KMS-11 (cell line): ENCODE data around the gene MAP4K3.

Source experiments
- H2AFZ ChIP-seq: fragments of 200-600 bp; sonication (generic); 2 replicates; pipeline ENCODE4 v1.6.1; 2016; ENCODE audit warnings: antibody characterized with exemption, mixed run types, low read depth
- H3K27ac ChIP-seq: fragments of 200-600 bp; sonication (generic); 2 replicates; pipeline ENCODE4 v1.6.1; 2016; ENCODE audit warnings: mild to moderate bottlenecking, mixed run types
- H3K27me3 ChIP-seq: fragments of 200-600 bp; sonication (generic); 2 replicates; pipeline ENCODE4 v1.6.1; 2017; ENCODE audit warnings: mild to moderate bottlenecking, low read depth, mixed run types, moderate library complexity; ENCODE audit not compliant: insufficient read depth
- H3K36me3 ChIP-seq: fragments of 200-600 bp; sonication (generic); 2 replicates; pipeline ENCODE4 v1.6.1; 2017; ENCODE audit warnings: mild to moderate bottlenecking, mixed run types; ENCODE audit not compliant: insufficient read depth
- H3K4me1 ChIP-seq: fragments of 200-600 bp; sonication (generic); 2 replicates; pipeline ENCODE4 v1.6.1; 2016; ENCODE audit warnings: mild to moderate bottlenecking, low read depth, mixed run types; ENCODE audit not compliant: poor library complexity, severe bottlenecking
- H3K4me2 ChIP-seq: fragments of 200-600 bp; sonication (generic); 2 replicates; pipeline ENCODE4 v1.7.0; 2016; ENCODE audit warnings: mild to moderate bottlenecking, mixed run types
- H3K4me3 ChIP-seq: fragments of 200-600 bp; sonication (generic); IDR thresholded peaks from 2 replicates; pipeline ENCODE4 v1.6.1; 2017; ENCODE audit warnings: low read depth, low read length, mixed read lengths; ENCODE audit not compliant: insufficient read depth
- H3K79me2 ChIP-seq: fragments of 200-600 bp; sonication (generic); 2 replicates; pipeline ENCODE4 v1.6.1; 2016; ENCODE audit warnings: low read depth, mixed run types; ENCODE audit not compliant: insufficient read depth
- H3K9ac ChIP-seq: fragments of 200-600 bp; sonication (generic); 2 replicates; pipeline ENCODE4 v1.6.1; 2016; ENCODE audit warnings: mild to moderate bottlenecking, mixed run types
- H4K20me1 ChIP-seq: fragments of 200-600 bp; sonication (generic); 2 replicates; pipeline ENCODE4 v1.6.1; 2016; ENCODE audit warnings: mild to moderate bottlenecking, mixed run types; ENCODE audit not compliant: insufficient read depth
- TF ChIP-seq, protein P1 (sequence below): fragments of 200-600 bp; sonication (generic); conservative IDR thresholded peaks from 2 replicates; pipeline ENCODE4 v1.6.1; 2017; ENCODE audit warnings: low read depth, mild to moderate bottlenecking, antibody characterized with exemption, low read length, moderate library complexity, mixed read lengths

The MAP4K3 gene

DNA sequence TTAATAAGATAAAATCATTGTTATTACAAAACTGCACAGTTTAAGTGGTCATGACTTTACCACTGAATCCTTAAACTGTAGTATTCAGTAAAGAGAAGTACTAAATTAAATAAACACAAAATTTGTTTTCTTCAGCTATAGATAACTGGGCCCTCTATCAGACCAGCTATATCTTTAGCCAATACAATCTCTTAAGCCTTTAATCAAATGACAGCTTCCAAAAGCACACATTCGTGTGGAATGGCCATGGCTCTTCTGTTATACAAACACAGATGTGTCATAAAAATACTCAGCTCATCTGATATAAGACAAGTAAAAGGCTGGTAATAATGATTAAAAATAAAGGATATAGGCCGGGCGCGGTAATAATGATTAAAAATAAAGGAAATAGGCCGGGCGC lies 135.7 kb downstream of the MAP4K3 start:
- Histone ChIP-seq H3K9ac (no peak overlapping the region), H3K79me2 (no peaks in the 10 kb centered on the region), H3K4me1 (no peaks in the 10 kb centered on the region), H3K36me3 (no peaks in the 10 kb centered on the region), H2AFZ (no peak overlapping the region), H3K4me3 (no peak overlapping the region), H4K20me1 (no peaks in the 10 kb centered on the region), H3K27ac (no peak overlapping the region), H3K27me3 (no peaks in the 10 kb centered on the region), H3K4me2 (no peak overlapping the region)
- TF ChIP-seq, protein P1, sequence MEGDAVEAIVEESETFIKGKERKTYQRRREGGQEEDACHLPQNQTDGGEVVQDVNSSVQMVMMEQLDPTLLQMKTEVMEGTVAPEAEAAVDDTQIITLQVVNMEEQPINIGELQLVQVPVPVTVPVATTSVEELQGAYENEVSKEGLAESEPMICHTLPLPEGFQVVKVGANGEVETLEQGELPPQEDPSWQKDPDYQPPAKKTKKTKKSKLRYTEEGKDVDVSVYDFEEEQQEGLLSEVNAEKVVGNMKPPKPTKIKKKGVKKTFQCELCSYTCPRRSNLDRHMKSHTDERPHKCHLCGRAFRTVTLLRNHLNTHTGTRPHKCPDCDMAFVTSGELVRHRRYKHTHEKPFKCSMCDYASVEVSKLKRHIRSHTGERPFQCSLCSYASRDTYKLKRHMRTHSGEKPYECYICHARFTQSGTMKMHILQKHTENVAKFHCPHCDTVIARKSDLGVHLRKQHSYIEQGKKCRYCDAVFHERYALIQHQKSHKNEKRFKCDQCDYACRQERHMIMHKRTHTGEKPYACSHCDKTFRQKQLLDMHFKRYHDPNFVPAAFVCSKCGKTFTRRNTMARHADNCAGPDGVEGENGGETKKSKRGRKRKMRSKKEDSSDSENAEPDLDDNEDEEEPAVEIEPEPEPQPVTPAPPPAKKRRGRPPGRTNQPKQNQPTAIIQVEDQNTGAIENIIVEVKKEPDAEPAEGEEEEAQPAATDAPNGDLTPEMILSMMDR, result no peak

DNA sequence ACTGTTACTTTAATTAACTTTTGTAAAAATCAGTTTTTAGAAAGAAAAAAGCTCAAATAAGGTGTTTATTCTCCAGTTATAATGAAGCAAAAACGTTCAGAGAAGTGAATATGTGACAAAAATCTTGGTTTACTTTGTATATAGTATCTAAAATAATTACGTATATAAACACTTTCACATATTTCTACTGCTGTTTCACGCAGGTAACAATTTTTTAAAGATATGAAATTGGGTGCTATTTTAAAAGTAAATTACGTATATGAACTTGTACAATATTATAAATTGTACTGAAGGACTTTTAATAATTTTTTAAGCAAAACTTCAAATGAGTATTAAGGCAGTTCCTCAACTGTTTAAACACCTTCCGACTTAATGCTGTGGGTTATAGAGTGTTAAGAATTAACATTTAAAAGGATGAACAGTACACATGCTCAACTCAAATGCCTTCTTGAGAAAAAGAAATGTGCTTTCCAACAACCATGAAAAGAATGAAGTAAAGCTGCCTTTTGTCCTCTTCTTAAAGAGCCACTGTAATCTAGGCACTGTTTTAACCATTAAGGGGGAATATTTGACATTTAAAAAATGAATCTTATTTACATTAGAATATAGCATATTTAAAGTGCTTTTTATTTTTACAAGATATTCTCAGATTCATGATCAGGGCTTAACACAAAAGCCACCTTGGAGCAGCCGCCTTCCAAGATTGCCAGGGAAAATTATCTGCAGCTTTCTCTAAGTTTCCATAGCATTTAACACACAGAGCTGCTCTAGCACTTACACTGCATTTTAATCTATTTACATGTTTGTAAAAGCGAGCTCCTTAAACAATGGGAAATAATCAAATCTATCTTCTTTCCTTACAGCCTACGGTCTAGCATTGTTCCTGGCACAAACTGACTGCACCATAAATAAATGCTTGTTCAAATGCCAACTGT lies 136.8 kb downstream of the MAP4K3 start:
- no peak overlapping the region for H3K4me2 ChIP-seq
- H4K20me1 ChIP-seq, result no peaks in the 10 kb centered on the region
- H3K27me3 ChIP-seq, result no peaks in the 10 kb centered on the region
- no peaks in the 10 kb centered on the region for H3K4me1 ChIP-seq
- H3K27ac ChIP-seq, result no peak overlapping the region
- H2AFZ ChIP-seq, result no peak overlapping the region
- H3K36me3 ChIP-seq, result no peaks in the 10 kb centered on the region
- H3K9ac ChIP-seq, result no peak overlapping the region
- no peaks in the 10 kb centered on the region for H3K79me2 ChIP-seq
- TF ChIP-seq, protein P1, result no peak
- no peak overlapping the region for H3K4me3 ChIP-seq

DNA sequence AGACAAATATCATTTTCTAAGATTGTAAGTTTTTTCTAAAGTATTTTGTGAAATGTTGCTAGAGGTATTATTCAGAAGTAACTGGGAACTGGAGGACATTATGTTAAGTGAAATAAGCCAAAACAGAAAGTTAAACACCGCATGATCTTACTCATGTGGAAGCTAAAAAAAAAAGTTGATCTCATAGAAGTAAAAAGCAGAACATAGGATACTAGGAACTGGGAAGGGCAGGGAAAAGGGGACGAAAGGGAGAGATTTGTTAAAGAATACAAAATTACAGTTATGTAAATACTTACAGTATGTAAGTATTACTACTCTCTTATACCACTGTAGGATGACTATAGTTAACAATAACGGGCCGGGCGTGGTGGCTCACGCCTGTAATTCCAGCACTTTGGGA lies 146.7 kb downstream of the MAP4K3 start:
- H2AFZ ChIP-seq, result no peak overlapping the region
- no peak overlapping the region for H3K4me2 ChIP-seq
- TF ChIP-seq, protein P1, result no peak
- H3K4me3 ChIP-seq, result no peak overlapping the region
- no peak overlapping the region for H3K9ac ChIP-seq
- no peaks in the 10 kb centered on the region for H4K20me1 ChIP-seq
- no peaks in the 10 kb centered on the region for H3K4me1 ChIP-seq
- no peak overlapping the region for H3K27ac ChIP-seq
- 0 out of 2 replicates have a peak, but pooled peaks cover 3% of the 10 kb centered on the region for H3K36me3 ChIP-seq
- H3K79me2 ChIP-seq, result no peaks in the 10 kb centered on the region
- H3K27me3 ChIP-seq, result no peaks in the 10 kb centered on the region

DNA sequence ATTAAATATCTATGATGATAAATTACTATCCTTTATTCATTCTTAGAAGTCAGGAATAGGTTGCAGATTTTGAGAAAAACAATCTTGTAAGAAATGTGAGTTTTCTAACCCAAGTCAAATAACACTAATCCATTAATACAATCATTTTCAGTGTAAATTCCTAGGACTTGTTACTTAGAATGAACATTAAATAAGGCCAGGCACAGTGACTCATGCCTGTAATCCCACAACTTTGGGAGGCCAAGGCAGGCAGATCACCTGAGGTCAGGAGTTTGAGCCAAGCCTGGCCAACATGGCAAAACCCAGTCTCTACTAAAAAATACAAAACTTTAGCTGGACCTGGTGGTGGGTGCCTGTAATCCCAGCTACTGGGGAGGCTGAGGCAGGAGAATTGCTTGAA lies 147.5 kb downstream of the MAP4K3 start:
- no peak overlapping the region for H3K4me2 ChIP-seq
- TF ChIP-seq, protein P1, result no peak
- no peaks in the 10 kb centered on the region for H3K27me3 ChIP-seq
- no peak overlapping the region for H3K9ac ChIP-seq
- H3K79me2 ChIP-seq, result no peaks in the 10 kb centered on the region
- H3K27ac ChIP-seq, result no peak overlapping the region
- 0 out of 2 replicates have a peak, but pooled peaks cover 3% of the 10 kb centered on the region for H3K36me3 ChIP-seq
- H3K4me1 ChIP-seq, result no peaks in the 10 kb centered on the region
- no peaks in the 10 kb centered on the region for H4K20me1 ChIP-seq
- H3K4me3 ChIP-seq, result no peak overlapping the region
- no peak overlapping the region for H2AFZ ChIP-seq
